ENCODE results near the gene KRTAP10-3. TPM values are rescaled to one million over a fixed set of nuclear protein-coding genes. Genes with fewer than 3 reads are reported as not detected.
"Not testable (repeated sequence)": the region's sequence is repeated elsewhere in the genome, so short reads cannot be mapped to it uniquely, and the experiment has no call there.

The KRTAP10-3 gene
- total RNA-seq, 2 donors from 2014 or later: not detected

GRCh38 chr21:44571296-44571695 lies 12.7 kb upstream of the KRTAP10-3 start:
- H3K9me3 Mint-ChIP-seq: no peaks in the 10 kb centered on the region
- H3K27ac Mint-ChIP-seq: no peak overlapping the region
- H3K4me1 Mint-ChIP-seq (ENCODE audit: low read depth in 2 of 2): peaks cover 0 to 2% of the 10 kb centered on the region in 2 donors
- H3K4me3 Mint-ChIP-seq: no peak overlapping the region
- peaks cover 24 to 32% of the 10 kb centered on the region in 2 donors for H3K27me3 Mint-ChIP-seq
- ATAC-seq (no peak), DNase-seq (ENCODE audit: low spot score) (no peak)
- no peaks in the 10 kb centered on the region for H3K36me3 Mint-ChIP-seq

DNA sequence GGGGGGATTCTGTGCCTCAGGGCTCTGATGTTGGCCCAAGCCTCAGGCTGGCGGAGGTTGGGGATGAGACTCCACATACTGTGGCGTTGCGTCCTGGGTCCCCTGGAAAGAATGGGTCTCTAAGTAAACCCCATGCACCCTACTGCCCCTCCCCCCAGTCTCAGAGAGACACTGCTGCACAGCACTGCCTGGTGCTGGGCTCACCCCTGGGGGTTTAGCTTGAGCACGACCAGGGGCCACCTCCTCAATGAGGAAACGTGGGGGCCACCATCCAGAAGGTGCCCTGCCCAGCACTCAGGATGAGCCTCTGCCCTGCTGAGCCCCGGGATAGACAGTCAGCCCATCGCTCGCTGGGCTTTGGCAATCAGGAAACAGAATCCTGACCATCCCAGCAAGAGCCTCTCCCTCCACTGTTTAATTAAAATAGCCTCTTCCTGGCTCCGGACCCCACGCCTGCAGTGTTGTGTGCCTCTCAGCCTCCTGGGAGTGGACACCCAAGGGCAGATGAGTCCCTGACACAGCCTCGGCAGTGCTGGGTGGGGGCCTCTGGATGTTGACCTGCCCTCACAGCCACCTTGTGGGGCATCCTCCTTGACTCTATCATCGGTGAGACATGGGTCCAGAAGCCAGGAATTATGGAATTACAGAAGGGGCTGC lies 11.4 kb upstream of the KRTAP10-3 start:
- Mint-ChIP-seq H3K27ac (peak overlapping the region in 1 of 2 donors; percentile 11), H3K36me3 (no peaks in the 10 kb centered on the region), H3K9me3 (no peaks in the 10 kb centered on the region), H3K4me1 (ENCODE audit: low read depth in 2 of 2) (peaks cover 6% of the 10 kb centered on the region in 2 donors), H3K4me3 (no peak overlapping the region), H3K27me3 (peaks cover 21 to 23% of the 10 kb centered on the region in 2 donors)
- DNase-seq (ENCODE audit: low spot score): no peak
- ATAC-seq: no peak

DNA sequence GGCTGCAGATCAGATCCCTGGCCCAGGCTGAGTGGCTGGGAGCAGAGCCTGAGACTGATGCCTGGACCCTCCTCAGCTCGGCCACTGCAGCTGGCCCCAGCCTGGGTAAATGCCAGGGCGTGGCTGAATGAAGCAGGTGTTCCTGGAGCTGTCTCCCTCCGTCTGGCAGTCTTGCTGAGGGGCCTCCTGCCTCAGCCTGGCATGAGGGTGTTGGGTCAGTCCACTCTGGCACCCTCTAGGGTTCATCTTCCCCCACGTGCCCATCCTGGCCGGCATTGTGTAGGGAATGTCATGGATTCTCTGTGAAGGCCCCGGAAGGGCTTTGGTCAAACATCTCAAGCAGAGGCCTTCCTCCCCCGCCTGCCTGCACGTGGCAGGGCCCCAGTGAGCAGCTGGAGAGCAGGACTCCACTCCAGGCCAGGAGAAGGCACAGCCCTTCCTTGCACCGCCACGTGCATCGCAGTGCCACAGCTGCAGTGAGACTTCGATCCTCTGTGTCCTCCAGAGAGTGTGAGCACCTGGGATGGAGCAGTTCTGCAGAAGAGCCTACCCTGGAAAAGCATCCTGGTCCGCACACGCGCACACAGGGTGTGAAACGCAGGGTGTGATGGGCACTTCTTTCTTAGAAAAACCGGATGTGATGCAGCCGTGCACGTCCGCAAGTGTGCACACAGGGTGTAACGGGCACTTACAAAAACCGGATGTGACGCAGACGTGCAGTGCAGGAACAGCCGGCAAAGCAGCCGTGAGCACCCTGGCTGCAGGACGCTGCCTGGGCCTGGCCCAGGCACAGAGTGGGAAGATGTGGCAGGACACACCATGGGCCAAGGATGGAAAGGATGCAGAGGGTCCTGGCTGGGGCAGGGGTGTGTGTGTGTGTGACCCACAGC lies 10.3 kb upstream of the KRTAP10-3 start:
- H3K4me3 Mint-ChIP-seq: no peak overlapping the region
- peaks cover 18 to 19% of the 10 kb centered on the region in 2 donors for H3K27me3 Mint-ChIP-seq
- H3K9me3 Mint-ChIP-seq: no peaks in the 10 kb centered on the region
- DNase-seq (ENCODE audit: low spot score): no peak
- H3K4me1 Mint-ChIP-seq (ENCODE audit: low read depth in 2 of 2): peaks cover 7 to 14% of the 10 kb centered on the region in 2 donors
- no peak overlapping the region for H3K27ac Mint-ChIP-seq
- ATAC-seq: peak; percentile 24 to 43
- H3K36me3 Mint-ChIP-seq: no peaks in the 10 kb centered on the region

DNA sequence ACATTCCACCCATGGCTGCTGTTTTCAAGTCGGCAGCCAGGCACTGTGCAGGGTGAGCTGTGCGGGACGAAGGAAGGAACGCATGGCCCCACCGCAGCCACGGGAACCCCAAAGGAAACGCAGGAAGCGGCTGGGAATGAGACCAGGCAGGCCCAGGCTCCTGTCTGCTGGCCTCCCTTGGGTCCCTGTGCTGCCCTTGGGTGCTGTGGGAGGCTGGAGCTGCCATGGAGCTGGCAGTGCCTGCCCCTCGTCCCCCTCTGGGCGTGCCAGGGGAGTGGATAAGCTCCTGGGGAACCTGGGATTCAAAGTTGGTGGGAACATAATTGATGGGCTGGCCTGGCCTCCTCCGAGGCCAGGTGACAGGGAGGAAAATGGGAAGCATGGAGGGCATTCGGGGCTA lies 9.7 kb upstream of the KRTAP10-3 start:
- Mint-ChIP-seq H3K4me1 (ENCODE audit: low read depth in 2 of 2) (peaks cover 7 to 14% of the 10 kb centered on the region in 2 donors), H3K27ac (no peak overlapping the region), H3K4me3 (no peak overlapping the region), H3K27me3 (peaks cover 17 to 18% of the 10 kb centered on the region in 2 donors), H3K9me3 (no peaks in the 10 kb centered on the region), H3K36me3 (no peaks in the 10 kb centered on the region)
- peak in 1 of 2 donors; percentile 18 for ATAC-seq
- DNase-seq (ENCODE audit: low spot score): no peak

DNA sequence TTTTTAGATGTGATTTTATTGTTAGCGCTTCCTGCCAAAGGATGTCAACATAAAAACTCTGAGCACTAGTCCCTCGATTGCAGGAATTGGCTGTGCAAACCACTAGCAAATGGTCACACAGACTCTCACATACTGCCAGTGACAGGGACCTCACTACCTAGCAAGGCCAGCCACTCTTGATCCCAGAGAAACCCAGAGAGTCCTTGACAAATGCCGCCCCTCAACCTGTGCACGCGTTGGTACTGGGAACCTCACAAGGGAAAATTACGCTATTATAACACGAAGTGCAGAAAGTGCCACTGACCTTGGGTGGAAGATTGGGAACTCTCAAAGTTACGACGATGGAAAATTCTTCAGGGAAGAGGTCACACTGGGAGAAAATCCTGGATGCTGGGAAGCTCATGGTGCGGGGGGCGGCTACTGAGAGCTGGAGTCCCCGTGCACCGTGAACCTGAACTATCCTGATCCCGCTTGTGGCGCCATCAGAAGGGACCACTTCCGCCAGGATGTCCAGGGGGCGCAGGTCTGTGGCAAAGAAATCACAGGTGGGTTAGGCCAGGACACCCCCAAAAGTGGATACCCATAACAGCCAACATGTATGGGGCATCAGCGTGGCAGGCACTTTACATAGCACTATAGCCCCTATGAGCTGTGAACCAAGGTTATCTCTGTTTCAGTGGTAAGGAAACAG lies 9.0 kb upstream of the KRTAP10-3 start:
- DNase-seq (ENCODE audit: low spot score): no peak
- ATAC-seq: no peak
- peaks cover under 1% of the 10 kb centered on the region for H3K36me3 Mint-ChIP-seq
- H3K27ac Mint-ChIP-seq: no peak overlapping the region
- H3K9me3 Mint-ChIP-seq: no peaks in the 10 kb centered on the region
- peaks cover 7 to 14% of the 10 kb centered on the region in 2 donors for H3K4me1 Mint-ChIP-seq (ENCODE audit: low read depth in 2 of 2)
- no peak overlapping the region for H3K4me3 Mint-ChIP-seq
- peaks cover 11 to 15% of the 10 kb centered on the region in 2 donors for H3K27me3 Mint-ChIP-seq

GRCh38 chr21:44566403-44566802 lies 7.8 kb upstream of the KRTAP10-3 start:
- Mint-ChIP-seq H3K4me1 (ENCODE audit: low read depth in 2 of 2) (peaks cover 7 to 14% of the 10 kb centered on the region in 2 donors), H3K9me3 (no peaks in the 10 kb centered on the region), H3K27ac (no peak overlapping the region), H3K27me3 (peaks cover 2 to 8% of the 10 kb centered on the region in 2 donors), H3K36me3 (peaks cover 6% of the 10 kb centered on the region), H3K4me3 (no peak overlapping the region)
- DNase-seq (ENCODE audit: low spot score) (no peak), ATAC-seq (no peak)

- H3K4me3 Mint-ChIP-seq: peak overlapping the region; percentile 64
- H3K27ac Mint-ChIP-seq: peak overlapping the region; percentile 61 to 65
- H3K4me1 Mint-ChIP-seq (ENCODE audit: low read depth in 2 of 2): peaks cover 7 to 14% of the 10 kb centered on the region in 2 donors
- H3K27me3 Mint-ChIP-seq: peaks cover 0 to 10% of the 10 kb centered on the region in 2 donors
- DNase-seq (ENCODE audit: low spot score) (no peak), ATAC-seq (no peak)
- peaks cover 12% of the 10 kb centered on the region for H3K36me3 Mint-ChIP-seq
- peaks cover 4% of the 10 kb centered on the region for H3K9me3 Mint-ChIP-seq
These were observed 6.4 kb upstream of the KRTAP10-3 start for GRCh38 chr21:44564886-44565598.

DNA sequence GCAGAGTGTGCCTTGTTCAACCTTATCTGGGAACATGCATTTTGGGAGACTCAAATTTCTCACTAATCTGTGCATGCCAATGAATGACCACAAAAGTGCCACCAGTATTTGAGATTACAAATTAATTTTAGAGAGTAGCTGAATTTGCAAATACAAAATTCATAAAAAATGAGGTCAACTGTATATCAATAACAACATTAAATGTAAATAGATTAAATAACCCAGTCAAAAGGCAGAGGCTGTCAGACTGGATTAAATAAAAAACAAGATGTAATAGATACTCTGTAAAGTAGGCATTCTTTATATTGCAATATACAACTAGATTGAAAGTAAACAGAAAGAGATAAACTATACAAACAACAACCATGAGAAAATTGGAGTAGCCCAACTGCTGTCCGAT lies 5.5 kb upstream of the KRTAP10-3 start:
- DNase-seq (ENCODE audit: low spot score) (no peak), ATAC-seq (no peak)
- H3K4me1 Mint-ChIP-seq (ENCODE audit: low read depth in 2 of 2): peaks cover 7 to 14% of the 10 kb centered on the region in 2 donors
- peak overlapping the region; percentile 61 to 65 for H3K27ac Mint-ChIP-seq
- peaks cover under 1 to 10% of the 10 kb centered on the region in 2 donors for H3K27me3 Mint-ChIP-seq
- H3K9me3 Mint-ChIP-seq: peaks cover 4% of the 10 kb centered on the region
- H3K4me3 Mint-ChIP-seq: no peak overlapping the region
- peaks cover 12% of the 10 kb centered on the region for H3K36me3 Mint-ChIP-seq

DNA sequence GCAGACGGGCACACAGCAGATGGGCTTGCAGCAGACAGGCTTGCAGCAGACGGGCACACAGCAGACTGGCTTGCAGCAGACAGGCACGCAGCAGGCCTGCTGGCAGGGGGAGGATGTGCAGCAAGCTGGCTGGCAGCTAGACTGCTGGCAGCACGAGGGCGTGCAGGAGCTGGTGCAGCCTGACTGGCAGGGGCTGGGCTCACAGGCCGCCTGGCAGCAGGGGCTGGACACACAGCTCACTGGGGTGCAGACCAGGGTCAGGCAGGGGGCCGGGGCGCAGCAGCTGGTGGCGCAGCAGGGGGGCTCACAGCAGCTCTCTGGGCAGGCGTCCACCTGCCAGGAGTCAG lies 293 bp downstream of the KRTAP10-3 start:
- not testable (repeated sequence) for H3K27ac Mint-ChIP-seq; ATAC-seq; H3K9me3 Mint-ChIP-seq; H3K4me3 Mint-ChIP-seq; DNase-seq (ENCODE audit: low spot score); H3K4me1 Mint-ChIP-seq (ENCODE audit: low read depth in 2 of 2)
- Mint-ChIP-seq H3K36me3 (peaks cover 12% of the 10 kb centered on the region), H3K27me3 (peaks cover 10 to 17% of the 10 kb centered on the region in 2 donors)

DNA sequence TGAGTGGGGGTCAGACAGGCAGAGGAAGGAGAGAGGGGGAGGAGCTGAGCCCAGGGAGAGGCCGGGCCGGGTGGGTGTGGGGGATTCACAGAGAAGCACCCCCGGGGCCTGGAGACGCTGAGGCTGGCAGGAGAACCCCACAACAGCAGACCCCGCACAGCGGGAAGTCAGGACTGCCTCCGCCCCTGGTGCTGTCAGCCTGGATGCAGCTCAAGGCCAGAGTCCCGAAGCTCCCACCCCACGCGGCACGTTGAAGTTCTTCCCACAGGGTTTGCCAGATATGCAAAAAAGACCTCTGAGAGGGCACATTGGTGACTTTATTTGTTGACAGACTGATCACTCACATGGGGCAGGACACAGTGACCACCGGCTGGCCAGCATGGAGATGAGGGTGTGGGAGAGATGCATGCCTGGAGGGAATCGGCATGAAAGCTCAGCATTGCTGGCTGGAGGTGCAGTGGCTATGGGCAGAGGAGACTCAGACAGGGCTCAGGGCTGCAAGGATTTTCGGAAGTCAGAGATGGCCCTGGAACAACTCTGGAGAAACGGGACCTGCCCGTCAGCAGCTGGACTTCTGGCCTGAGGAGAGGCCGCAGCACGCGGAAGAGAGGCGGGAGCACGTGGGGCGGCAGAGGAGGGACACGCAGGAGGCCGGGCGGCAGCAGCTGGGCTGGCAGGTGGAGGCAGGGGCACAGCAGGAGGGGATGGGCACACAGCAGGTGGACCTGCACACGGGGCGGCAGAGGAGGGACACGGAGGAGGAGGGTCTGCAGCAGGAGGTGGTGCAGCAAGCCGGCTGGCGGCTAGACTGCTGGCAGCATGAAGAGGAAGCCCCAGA lies 885 bp downstream of the KRTAP10-3 start:
- no peak for DNase-seq (ENCODE audit: low spot score)
- Mint-ChIP-seq H3K9me3 (peaks cover 4% of the 10 kb centered on the region), H3K4me1 (ENCODE audit: low read depth in 2 of 2) (no peaks in the 10 kb centered on the region), H3K27me3 (peaks cover 10 to 17% of the 10 kb centered on the region in 2 donors), H3K4me3 (no peak overlapping the region), H3K36me3 (peaks cover 12% of the 10 kb centered on the region), H3K27ac (peak overlapping the region in 1 of 2 donors; percentile 28)
- ATAC-seq: no peak

DNA sequence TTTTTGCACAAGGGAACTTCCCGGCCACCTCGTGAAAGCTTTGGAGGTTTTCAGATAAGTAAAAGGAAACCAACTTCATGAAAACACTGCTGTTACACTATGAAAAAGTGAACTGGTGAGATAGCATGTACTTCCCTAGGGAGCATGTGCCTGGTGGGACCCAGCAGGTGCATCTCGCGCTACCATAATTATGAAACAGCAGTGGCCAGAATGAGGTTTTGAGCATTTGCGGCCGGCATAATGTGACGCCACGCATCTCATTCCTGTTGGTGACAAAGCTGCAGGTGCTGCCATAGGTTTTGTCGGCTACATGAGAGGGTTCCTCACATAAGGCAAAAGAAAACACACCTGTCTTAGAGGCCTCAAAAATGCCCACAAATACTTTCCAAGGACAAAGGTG lies 1.7 kb downstream of the KRTAP10-3 start:
- Mint-ChIP-seq H3K36me3 (peaks cover 6% of the 10 kb centered on the region), H3K27me3 (peaks cover 10 to 17% of the 10 kb centered on the region in 2 donors), H3K27ac (no peak overlapping the region), H3K4me1 (ENCODE audit: low read depth in 2 of 2) (no peaks in the 10 kb centered on the region), H3K4me3 (no peak overlapping the region), H3K9me3 (peaks cover 4% of the 10 kb centered on the region)
- DNase-seq (ENCODE audit: low spot score) (no peak), ATAC-seq (no peak)

- Mint-ChIP-seq H3K4me3 (no peak overlapping the region), H3K27me3 (peaks cover 10 to 12% of the 10 kb centered on the region in 2 donors), H3K9me3 (no peaks in the 10 kb centered on the region), H3K36me3 (no peaks in the 10 kb centered on the region), H3K27ac (no peak overlapping the region), H3K4me1 (ENCODE audit: low read depth in 2 of 2) (peaks cover 0 to 3% of the 10 kb centered on the region in 2 donors)
- no peak for DNase-seq (ENCODE audit: low spot score)
- ATAC-seq: no peak
These were observed 3.3 kb downstream of the KRTAP10-3 start for GRCh38 chr21:44555200-44555875.

Data from natural killer cell treated with Interleukin-12 subunit alpha and Interleukin-12 subunit beta and Interleukin-15 and Interleukin-18, amount 100 ng/mL, for 72 hours (primary cell).